Mesendoderm (in vitro differentiated cells): ENCODE data around the gene TLR6.
A peak's percentile ranks its signal among the peaks of the same experiment; 100 is the strongest.

Source experiments
- DNase-seq: peaks from one replicate; pipeline ENCODE4 v3.0.0; 2013
- H2AK5ac ChIP-seq: 2 replicates; pipeline ENCODE4 v1.6.1; 2013; ENCODE audit warnings: low read length, inconsistent platforms
- H2BK120ac ChIP-seq: 2 replicates; pipeline ENCODE4 v1.6.1; 2013; ENCODE audit warnings: low read depth, mild to moderate bottlenecking, low read length, moderate library complexity, mixed read lengths
- H2BK15ac ChIP-seq: replicated peaks from 2 replicates; pipeline ENCODE4 v1.6.1; 2013; ENCODE audit warnings: low read depth, mild to moderate bottlenecking, moderate library complexity
- H2BK5ac ChIP-seq: 2 replicates; pipeline ENCODE4 v1.6.1; 2013; ENCODE audit warnings: low read length, inconsistent platforms
- H3K18ac ChIP-seq: 2 replicates; pipeline ENCODE4 v1.6.1; 2013; ENCODE audit warnings: mild to moderate bottlenecking, low read length, mixed read lengths
- H3K23ac ChIP-seq: one replicate; pipeline ENCODE4 v1.6.1; 2013; ENCODE audit warnings: low read length
- H3K27ac ChIP-seq: 2 replicates; pipeline ENCODE4 v1.5.1; 2013; ENCODE audit warnings: low read depth, mild to moderate bottlenecking, inconsistent platforms, low read length, moderate library complexity
- H3K27me3 ChIP-seq: 2 replicates; pipeline ENCODE4 v1.6.1; 2013; ENCODE audit warnings: low read length, control low read depth, mild to moderate bottlenecking, inconsistent platforms; ENCODE audit not compliant: insufficient read depth, poor library complexity
- H3K36me3 ChIP-seq: 2 replicates; pipeline ENCODE4 v1.6.1; 2013; ENCODE audit warnings: low read length, inconsistent platforms; ENCODE audit not compliant: control insufficient read depth, insufficient read depth
- H3K4ac ChIP-seq: one replicate; pipeline ENCODE4 v1.6.1; 2013; ENCODE audit warnings: low read depth, mild to moderate bottlenecking, low read length, moderate library complexity
- H3K4me1 ChIP-seq: 2 replicates; pipeline ENCODE4 v1.6.1; 2013; ENCODE audit warnings: low read depth, low read length, inconsistent platforms; ENCODE audit not compliant: control insufficient read depth
- H3K4me2 ChIP-seq: 2 replicates; pipeline ENCODE4 v1.6.1; 2013; ENCODE audit warnings: low read length
- H3K4me3 ChIP-seq: 2 replicates; pipeline ENCODE4 v1.5.1; 2013; ENCODE audit warnings: mild to moderate bottlenecking, low read length
- H3K56ac ChIP-seq: one replicate; pipeline ENCODE4 v1.6.1; 2013; ENCODE audit warnings: low read length
- H3K79me1 ChIP-seq: 2 replicates; pipeline ENCODE4 v1.6.1; 2013; ENCODE audit warnings: low read length, inconsistent platforms
- H3K79me2 ChIP-seq: 2 replicates; pipeline ENCODE4 v1.6.1; 2013; ENCODE audit warnings: mild to moderate bottlenecking, low read length; ENCODE audit not compliant: control insufficient read depth, insufficient read depth
- H3K9ac ChIP-seq: 2 replicates; pipeline ENCODE4 v1.6.1; 2013; ENCODE audit warnings: low read length, inconsistent platforms
- H4K5ac ChIP-seq: one replicate; pipeline ENCODE4 v1.6.1; 2013; ENCODE audit warnings: low read length
- H4K8ac ChIP-seq: one replicate; pipeline ENCODE4 v1.6.1; 2013; ENCODE audit warnings: low read depth, mild to moderate bottlenecking, control low read depth, low read length, moderate library complexity
- WGBS: extraction: QIAGEN DNeasy Blood & Tissue Kit; methylation state at CpG from one replicate; pipeline ENCODE4 v1.1.7; 2013; ENCODE audit warnings: low lambda C conversion rate, missing lambda C conversion rate; ENCODE audit not compliant: insufficient coverage; ENCODE audit errors: extremely low coverage; 5-methylcytosine and 5-hydroxymethylcytosine counted together

The TLR6 gene

DNA sequence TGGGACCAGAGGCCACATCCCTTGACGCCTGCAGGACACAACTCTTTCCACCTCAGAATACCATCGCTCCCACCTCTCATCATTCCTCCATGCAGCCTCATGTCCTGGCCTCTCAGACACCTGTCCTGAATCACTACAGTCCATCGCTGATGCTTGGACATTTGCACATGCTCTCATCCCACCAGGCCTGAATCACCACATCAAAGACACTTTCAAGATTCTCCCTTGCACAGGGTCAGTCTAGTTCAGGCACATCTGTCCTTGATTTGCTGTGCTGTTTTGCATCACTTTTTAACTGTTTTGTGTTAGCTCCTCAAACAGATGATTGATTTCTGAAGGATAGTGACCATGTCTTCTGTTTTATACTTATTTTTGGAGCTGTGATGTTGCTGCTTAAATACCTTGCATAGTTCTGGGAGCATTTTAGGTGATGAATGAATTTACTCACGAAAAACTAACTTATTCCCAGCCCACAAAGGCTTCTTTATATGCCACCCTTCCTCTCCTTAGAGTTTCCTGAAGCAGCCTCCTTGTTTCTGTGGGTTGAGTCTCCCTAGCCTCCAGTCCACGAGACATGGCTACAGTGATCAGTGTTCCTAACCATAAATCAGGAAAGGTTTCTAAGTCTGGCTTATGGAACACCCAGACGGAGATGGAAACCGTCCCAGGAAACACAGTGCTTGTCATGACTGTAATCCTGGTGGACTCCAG is 13.6 kb upstream of the TLR6 start:
- WGBS, result no CpG with 5 or more reads among the region's 7 CpGs

DNA sequence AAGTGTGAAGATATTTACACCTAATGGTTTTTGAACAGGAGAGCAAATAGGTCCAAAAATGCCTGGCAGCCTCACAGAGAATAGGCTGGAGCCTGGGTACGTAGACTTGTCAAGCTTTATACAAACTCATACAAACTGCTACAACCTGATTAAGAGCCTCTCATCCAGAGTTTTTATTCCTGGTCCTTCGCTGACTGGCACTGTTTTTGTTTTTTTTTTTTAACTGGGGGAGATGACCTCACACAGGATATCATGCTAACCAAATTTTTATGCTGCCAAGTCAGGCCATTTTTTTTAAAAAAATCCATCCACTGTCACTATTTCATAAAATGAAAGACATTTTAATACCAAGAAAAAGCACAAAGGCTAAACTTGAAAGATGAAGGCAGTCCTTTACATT is 12.9 kb upstream of the TLR6 start:
- H2AK5ac ChIP-seq, result no peak overlapping the region
- H3K79me2 ChIP-seq, result no peaks in the 10 kb centered on the region
- no peak overlapping the region for H4K8ac ChIP-seq
- H3K9ac ChIP-seq, result no peak overlapping the region
- peaks cover 3% of the 10 kb centered on the region for H3K79me1 ChIP-seq
- H3K18ac ChIP-seq, result no peak overlapping the region
- H2BK5ac ChIP-seq, result no peak overlapping the region
- H3K56ac ChIP-seq, result no peak overlapping the region
- no peak overlapping the region for H3K23ac ChIP-seq
- no peaks in the 10 kb centered on the region for H3K27me3 ChIP-seq
- no peaks in the 10 kb centered on the region for H3K4me1 ChIP-seq
- H2BK120ac ChIP-seq, result no peak overlapping the region
- no peak overlapping the region for H3K4me2 ChIP-seq
- no peak overlapping the region for H4K5ac ChIP-seq
- H3K4ac ChIP-seq, result no peak overlapping the region
- no peak overlapping the region for H2BK15ac ChIP-seq
- H3K27ac ChIP-seq, result no peak overlapping the region
- WGBS, result no CpG with 5 or more reads among the region's 2 CpGs
- H3K36me3 ChIP-seq, result peaks cover 2% of the 10 kb centered on the region
- DNase-seq, result no peak
- H3K4me3 ChIP-seq, result no peak overlapping the region

More for the DNA sequence above, 13.6 kb upstream of the TLR6 start:
- Histone ChIP-seq H3K36me3 (peaks cover 2% of the 10 kb centered on the region), H2BK15ac (no peak overlapping the region), H3K56ac (no peak overlapping the region), H3K18ac (no peak overlapping the region), H3K4me3 (no peak overlapping the region), H3K27ac (no peak overlapping the region), H3K9ac (no peak overlapping the region), H3K4ac (no peak overlapping the region), H3K23ac (no peak overlapping the region), H3K4me1 (no peaks in the 10 kb centered on the region), H3K27me3 (no peaks in the 10 kb centered on the region), H4K8ac (no peak overlapping the region), H4K5ac (no peak overlapping the region), H3K79me2 (no peaks in the 10 kb centered on the region), H3K4me2 (no peak overlapping the region), H2BK120ac (no peak overlapping the region), H3K79me1 (peaks cover 3% of the 10 kb centered on the region), H2BK5ac (no peak overlapping the region), H2AK5ac (no peak overlapping the region)
- DNase-seq, result no peak

DNA sequence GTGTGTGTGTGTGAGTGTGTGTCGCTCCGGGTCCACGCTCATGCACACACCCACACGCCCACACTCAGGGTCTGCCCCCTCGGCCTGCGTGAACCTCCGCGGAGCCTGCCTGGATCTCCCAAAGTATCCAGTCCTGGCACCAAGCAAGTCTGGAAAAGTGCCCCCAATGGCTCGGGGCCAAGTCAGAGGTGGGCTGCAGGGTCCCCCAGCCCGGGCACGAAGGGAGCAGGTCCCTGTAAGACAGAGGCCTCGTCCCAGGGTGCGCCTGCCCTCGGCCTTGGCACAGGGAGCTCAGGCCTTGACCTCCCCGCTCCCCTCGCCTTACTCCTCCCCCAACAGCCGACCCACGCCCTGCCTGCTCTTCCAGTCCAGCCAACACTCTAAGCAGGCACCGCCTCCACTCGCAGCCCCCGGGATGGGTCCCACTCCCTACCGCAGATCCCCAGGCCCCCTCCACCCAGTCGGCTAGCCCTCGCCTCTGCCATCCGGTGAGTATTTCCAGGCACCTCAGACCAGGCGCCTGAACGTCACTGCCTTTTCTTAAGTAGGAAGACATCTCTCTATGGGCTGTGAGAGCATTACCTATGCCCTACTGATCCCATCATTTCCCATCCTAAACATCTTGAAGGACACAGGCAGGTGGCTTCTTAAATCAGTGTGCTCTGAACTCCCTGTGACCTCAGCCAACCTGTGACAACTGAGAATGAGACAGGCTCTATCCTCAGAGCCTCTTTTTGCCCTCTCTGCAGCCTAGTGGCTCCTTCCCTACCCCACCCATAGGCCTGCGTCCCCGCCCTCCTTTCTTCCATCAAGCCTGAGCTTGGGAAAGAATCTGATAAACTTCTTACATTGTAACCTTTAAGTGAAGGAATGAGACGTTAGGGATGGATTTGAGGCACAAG is 11.7 kb upstream of the TLR6 start:
- no peak overlapping the region for H2BK5ac ChIP-seq
- no peak overlapping the region for H2BK15ac ChIP-seq
- no peak overlapping the region for H3K27ac ChIP-seq
- H4K5ac ChIP-seq, result no peak overlapping the region
- H3K4ac ChIP-seq, result peak overlapping the region; percentile 88
- no peak overlapping the region for H4K8ac ChIP-seq
- peak overlapping the region; percentile 15 for H3K18ac ChIP-seq
- H2BK120ac ChIP-seq, result no peak overlapping the region
- peak overlapping the region; percentile 65 for H3K4me2 ChIP-seq
- H3K56ac ChIP-seq, result peak overlapping the region; percentile 93
- no peaks in the 10 kb centered on the region for H3K79me2 ChIP-seq
- peaks cover 3% of the 10 kb centered on the region for H3K79me1 ChIP-seq
- WGBS, result no CpG with 5 or more reads among the region's 30 CpGs
- H3K4me3 ChIP-seq, result peak overlapping the region; percentile 36
- H3K36me3 ChIP-seq, result peaks cover 2% of the 10 kb centered on the region
- DNase-seq, result peak; percentile 65
- H3K4me1 ChIP-seq, result no peaks in the 10 kb centered on the region
- peak overlapping the region; percentile 78 for H3K9ac ChIP-seq
- peak overlapping the region; percentile 48 for H3K23ac ChIP-seq
- no peak overlapping the region for H2AK5ac ChIP-seq
- no peaks in the 10 kb centered on the region for H3K27me3 ChIP-seq

DNA sequence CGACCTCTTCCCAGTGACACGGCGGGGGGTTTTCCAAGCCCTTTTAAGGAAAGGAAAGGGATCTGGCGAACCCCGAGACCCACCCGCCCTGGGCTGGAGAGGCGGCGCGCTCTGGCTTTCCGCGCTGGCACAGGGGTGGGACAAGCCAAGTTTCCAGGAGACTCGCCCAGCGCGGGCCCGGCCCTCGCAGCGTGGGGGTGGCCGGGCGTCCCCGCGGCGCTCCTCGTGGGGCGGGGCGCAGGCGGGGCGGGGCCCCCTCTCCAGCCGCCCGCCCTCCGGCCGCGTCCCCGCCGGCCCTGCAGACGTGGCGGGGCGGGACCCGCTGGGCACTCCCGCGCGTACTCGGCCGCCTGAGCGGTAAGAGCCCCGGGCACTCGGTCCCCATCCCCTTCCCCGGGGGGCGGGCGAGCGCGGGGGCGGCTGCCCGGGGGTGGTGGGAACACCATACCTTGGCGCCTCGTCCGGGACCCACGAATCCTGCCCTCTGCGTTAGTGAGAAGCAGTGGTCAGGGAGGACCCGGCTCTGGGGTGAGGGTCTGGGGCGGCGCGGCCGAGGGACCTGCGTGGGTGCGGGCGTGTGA is 11.0 kb upstream of the TLR6 start, which contains the start of gene FAM114A1:
TSS of gene FAM114A1 (plus strand) at position 329 of the 581 bp plus-strand sequence. CDS start 10,273 bp downstream, outside the sequence.
- peaks cover 3% of the 10 kb centered on the region for H3K79me1 ChIP-seq
- H3K4me3 ChIP-seq, result peak within 1 kb of the TSS; percentile 49
- peaks cover 2% of the 10 kb centered on the region for H3K36me3 ChIP-seq
- no CpG with 5 or more reads among the region's 66 CpGs for WGBS
- H3K18ac ChIP-seq, result peak within 1 kb of the TSS; percentile 84
- H3K27me3 ChIP-seq, result no peaks in the 10 kb centered on the region
- H3K56ac ChIP-seq, result peak within 1 kb of the TSS; percentile 93
- DNase-seq, result peak; percentile 80
- peak within 1 kb of the TSS; percentile 48 for H3K23ac ChIP-seq
- no peak within 1 kb of the TSS for H4K8ac ChIP-seq
- no peak within 1 kb of the TSS for H2AK5ac ChIP-seq
- H2BK15ac ChIP-seq, result no peak within 1 kb of the TSS
- no peaks in the 10 kb centered on the region for H3K79me2 ChIP-seq
- H3K4ac ChIP-seq, result peak within 1 kb of the TSS; percentile 88
- no peak within 1 kb of the TSS for H2BK5ac ChIP-seq
- peak within 1 kb of the TSS; percentile 78 for H3K9ac ChIP-seq
- no peak within 1 kb of the TSS for H2BK120ac ChIP-seq
- peak within 1 kb of the TSS; percentile 65 for H3K4me2 ChIP-seq
- H4K5ac ChIP-seq, result no peak within 1 kb of the TSS
- H3K27ac ChIP-seq, result no peak within 1 kb of the TSS
- no peaks in the 10 kb centered on the region for H3K4me1 ChIP-seq

DNA sequence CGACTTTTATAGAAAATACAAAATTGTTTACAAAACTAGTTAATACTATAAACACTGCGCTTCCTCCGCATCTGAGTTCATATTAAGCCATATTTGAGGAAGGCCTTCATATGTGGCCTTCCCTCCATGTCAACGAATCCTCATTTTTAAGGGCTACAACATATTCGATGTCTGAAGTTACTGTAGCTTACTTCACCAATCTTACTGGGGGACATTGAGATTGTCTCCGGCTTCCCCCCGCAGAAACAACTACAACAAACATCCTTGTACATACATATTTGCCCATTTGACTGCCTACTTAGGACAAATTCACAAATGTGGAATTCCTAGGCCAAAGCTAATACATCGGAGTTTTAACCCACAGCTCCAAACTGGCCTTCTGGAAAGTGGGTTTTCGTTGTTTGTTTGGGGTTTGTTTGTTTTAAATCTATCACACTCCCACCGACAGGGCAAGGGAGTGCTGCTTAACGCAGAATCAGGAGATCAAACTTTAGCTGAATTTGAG is 10.4 kb upstream of the TLR6 start:
- Histone ChIP-seq H2BK15ac (no peak overlapping the region), H3K23ac (no peak overlapping the region), H3K27me3 (no peaks in the 10 kb centered on the region), H3K18ac (peak overlapping the region; percentile 84), H3K4me1 (no peaks in the 10 kb centered on the region), H2BK120ac (no peak overlapping the region), H3K79me1 (peaks cover 3% of the 10 kb centered on the region), H3K4ac (peak overlapping the region; percentile 65), H3K9ac (peak overlapping the region; percentile 62), H4K8ac (no peak overlapping the region), H3K27ac (no peak overlapping the region), H4K5ac (no peak overlapping the region), H3K56ac (peak overlapping the region; percentile 82), H3K36me3 (peaks cover 2% of the 10 kb centered on the region), H2AK5ac (no peak overlapping the region), H3K4me3 (peak overlapping the region; percentile 49), H3K79me2 (no peaks in the 10 kb centered on the region), H3K4me2 (peak overlapping the region; percentile 19), H2BK5ac (no peak overlapping the region)
- DNase-seq, result no peak
- no CpG with 5 or more reads among the region's 11 CpGs for WGBS
